GM12878 (cell line): ENCODE results near the gene AKAP12. TPM values are rescaled to one million over a fixed set of nuclear protein-coding genes. Genes with fewer than 3 reads are reported as not detected.

ENCODE experiments used
- ATAC-seq: fragments of 200-7000 bp; cut with Tn5 transposase; 3 replicates; pipeline ENCODE4 v1.9.1; 2020; ENCODE audit warnings: mild to moderate bottlenecking, moderate library complexity
- BruUV-seq: library from RNA; stranded (reverse); fragments of 400-500 nt; replicated peaks from 2 replicates; lab custom pipeline; 2021; lab: Mats Ljungman, UMichigan
- CTCF ChIA-PET: fragments of 300-600 bp; sonication (Branson Sonifier 250); formaldehyde crosslinking; extraction: SDS; loops from one replicate; lab custom pipeline; 2021; ENCODE audit warnings: inconsistent platforms; lab: Yijun Ruan, JAX
- POLR2A ChIA-PET: fragments of 350-600 bp; formaldehyde crosslinking; extraction: SDS; loops from one replicate; lab custom pipeline; 2021; ENCODE audit warnings: inconsistent platforms; lab: Charles Lee
- RAD21 ChIA-PET: fragments of 300-600 bp; sonication (Branson Sonifier 250); formaldehyde crosslinking; loops from one replicate; lab custom pipeline; 2023; ENCODE audit warnings: antibody characterized with exemption; ENCODE audit not compliant: unreplicated experiment; lab: Charles Lee
- SMC1A ChIA-PET: fragments of 300-600 bp; sonication (Branson Sonifier 250); formaldehyde crosslinking; loops from one replicate; lab custom pipeline; 2023; ENCODE audit not compliant: unreplicated experiment, uncharacterized antibody; lab: Charles Lee
- DNase-seq: peaks from one replicate; pipeline ENCODE4 v3.0.0-alpha.2; 2011; ENCODE audit warnings: low read depth, low spot score
- FAIRE-seq: peaks from 3 replicates; lab custom pipeline; 2011; peaks lifted over from hg19 to GRCh38; lab: Jason Lieb, UNC
- H2AFZ ChIP-seq: 2 replicates; pipeline ENCODE4 v1.6.0; 2011; ENCODE audit warnings: low read depth, low read length, control low read depth; ENCODE audit not compliant: control insufficient read depth
- H3K27ac ChIP-seq: 2 replicates; pipeline ENCODE4 v1.5.1; 2011; ENCODE audit warnings: control low read depth; ENCODE audit not compliant: control insufficient read depth, insufficient read depth
- H3K27me3 ChIP-seq, 2 experiments: replicated peaks in 1 of 2; 2 replicates each; pipeline versions ENCODE4 v1.6.0 to v1.6.1; 2011; ENCODE audit warnings: low read length in 1 of 2; ENCODE audit not compliant: control insufficient read depth in 2 of 2, insufficient read depth in 2 of 2
- H3K36me3 ChIP-seq, 2 experiments: 2 replicates each; pipeline ENCODE4 v1.5.1; 2011; ENCODE audit warnings: low read length in 1 of 2; ENCODE audit not compliant: control insufficient read depth in 2 of 2, insufficient read depth in 2 of 2
- H3K4me1 ChIP-seq: 2 replicates; pipeline ENCODE4 v1.6.1; 2011; ENCODE audit warnings: mild to moderate bottlenecking, low read length, moderate library complexity, mixed read lengths; ENCODE audit not compliant: control insufficient read depth, insufficient read depth
- H3K4me2 ChIP-seq: 2 replicates; pipeline ENCODE4 v1.6.0; 2011; ENCODE audit warnings: control low read depth; ENCODE audit not compliant: control insufficient read depth, insufficient read depth
- H3K4me3 ChIP-seq: fragments of 200-600 bp; sonication (generic); 2 replicates; pipeline ENCODE4 v1.5.1; 2016
- H3K79me2 ChIP-seq: 2 replicates; pipeline ENCODE4 v1.6.0; 2011; ENCODE audit warnings: low read length; ENCODE audit not compliant: control insufficient read depth, insufficient read depth
- H3K9ac ChIP-seq: 2 replicates; pipeline ENCODE4 v1.8.0; 2011; ENCODE audit warnings: low read length, control low read depth, mixed read lengths; ENCODE audit not compliant: control insufficient read depth, insufficient read depth
- H3K9me3 ChIP-seq: replicated peaks from 3 replicates; pipeline ENCODE4 v1.5.1; 2011; ENCODE audit warnings: mild to moderate bottlenecking, low read length; ENCODE audit not compliant: control insufficient read depth, insufficient read depth
- H4K20me1 ChIP-seq: 2 replicates; pipeline ENCODE4 v1.6.0; 2011; ENCODE audit not compliant: control insufficient read depth, insufficient read depth
- ATF3 ChIP-seq: IDR thresholded peaks from 2 replicates; pipeline ENCODE4 v1.6.1; 2011; ENCODE audit warnings: low read depth, mild to moderate bottlenecking, low read length, moderate library complexity, borderline replicate concordance; ENCODE audit errors: extremely low read depth
- BMI1 ChIP-seq: fragments of 450-650 bp; IDR thresholded peaks from 2 replicates; pipeline ENCODE4 v1.6.1; 2016; ENCODE audit warnings: mild to moderate bottlenecking, moderate library complexity, borderline replicate concordance
- BRCA1 ChIP-seq: IDR thresholded peaks from 2 replicates; pipeline ENCODE4 v1.6.1; 2011; ENCODE audit warnings: low read depth, low read length, improper control_type of control experiment
- CHD4 ChIP-seq: fragments of 200-600 bp; sonication (generic); IDR thresholded peaks from 2 replicates; pipeline ENCODE4 v1.6.1; 2016; ENCODE audit warnings: mild to moderate bottlenecking
- CREM ChIP-seq: IDR thresholded peaks from 2 replicates; pipeline ENCODE4 v1.6.1; 2014; ENCODE audit warnings: antibody characterized with exemption, low read depth
- E2F4 ChIP-seq: IDR thresholded peaks from 2 replicates; pipeline ENCODE4 v1.6.1; 2012; ENCODE audit warnings: low read depth, low read length, improper control_type of control experiment
- EED ChIP-seq: sonication (generic); IDR thresholded peaks from 2 replicates; pipeline ENCODE4 v1.6.1; 2016; ENCODE audit warnings: antibody characterized with exemption, low read depth
- GABPA ChIP-seq: IDR thresholded peaks from 2 replicates; pipeline ENCODE4 v1.6.1; 2014; ENCODE audit warnings: antibody characterized with exemption, low read depth, mild to moderate bottlenecking, inconsistent platforms
- HDAC6 ChIP-seq: fragments of 200-600 bp; sonication (generic); IDR thresholded peaks from one replicate; pipeline ENCODE4 v1.8.0; 2017; ENCODE audit warnings: antibody characterized with exemption; ENCODE audit not compliant: unreplicated experiment
- MYB ChIP-seq: fragments of 150-350 bp; IDR thresholded peaks from 2 replicates; pipeline ENCODE4 v1.6.1; 2014; ENCODE audit warnings: mild to moderate bottlenecking, low read depth, low read length, borderline replicate concordance
- NRF1 ChIP-seq: conservative IDR thresholded peaks from 2 replicates; pipeline ENCODE4 v1.6.1; 2011; ENCODE audit warnings: mild to moderate bottlenecking, low read depth, low read length, improper control_type of control experiment
- SIX5 ChIP-seq: IDR thresholded peaks from 2 replicates; pipeline ENCODE4 v1.6.1; 2011; ENCODE audit warnings: mild to moderate bottlenecking, low read depth, low read length, moderate library complexity; ENCODE audit not compliant: severe bottlenecking
- SUZ12 ChIP-seq: fragments of 200-600 bp; sonication (generic); IDR thresholded peaks from one replicate; pipeline ENCODE4 v1.6.1; 2018; ENCODE audit warnings: antibody characterized with exemption, mild to moderate bottlenecking; ENCODE audit not compliant: unreplicated experiment
- YBX1 ChIP-seq: fragments of 450-650 bp; IDR thresholded peaks from 2 replicates; pipeline ENCODE4 v1.6.1; 2016; ENCODE audit warnings: antibody characterized with exemption
- YY1 ChIP-seq: IDR thresholded peaks from 2 replicates; pipeline ENCODE4 v1.6.1; 2011; ENCODE audit warnings: low read depth, mild to moderate bottlenecking, low read length
- WGBS: methylation state at CpG from one replicate; pipeline ENCODE4 v1.1.6; 2016; ENCODE audit warnings: low lambda C conversion rate; ENCODE audit not compliant: insufficient replicate concordance, insufficient coverage; ENCODE audit errors: missing lambda C conversion rate; 5-methylcytosine and 5-hydroxymethylcytosine counted together
- in situ Hi-C: fragments of 300-500 bp; cut with MboI; formaldehyde crosslinking; loops from 9 replicates; pipeline ENCODE4 v1.14.3; 2018; ENCODE audit warnings: mixed read lengths
- intact Hi-C: fragments of 100-400 bp; cut with micrococcal nuclease; formaldehyde crosslinking; loops from one replicate; pipeline ENCODE4 v1.14.2; 2022; ENCODE audit not compliant: unreplicated experiment
- polyA plus RNA-seq, 11 experiments: library from polyadenylated mRNA; depleted of rRNA in 4 of 11; unstranded in 6 of 11; stranded (reverse) in 5 of 11; fragments of >200 nt; fragmentation: Nextera tagmentation in 4 of 11; fragmentation: Illumina TruSeq in 1 of 11; extraction: Ambion mirVana in 4 of 11; extraction: Trizol in 1 of 11; gene quantifications; 1 replicate in 1 of 11; 2 replicates in 10 of 11; pipeline versions ENCODE4 v1.2.1 to v1.2.3, GENCODE V29; 2011 to 2016; ENCODE audit warnings: inconsistent platforms in 2 of 11, missing spikeins in 2 of 11, low read depth in 1 of 11
- total RNA-seq, 4 experiments: library from RNA; depleted of rRNA in 3 of 4; stranded (reverse); fragments of >200 nt in 3 of 4; fragmentation: Illumina TruSeq in 1 of 4; extraction: Trizol in 1 of 4; gene quantifications; 2 replicates each; pipeline versions ENCODE4 v1.2.1 to v1.2.3, GENCODE V29; 2013 to 2021

The AKAP12 gene
- total and polyA plus RNA-seq, 10 of the 15 experiments (the other 5 are each of a cell fraction or from before 2014, with no cell fraction given), result under 0.01 to 0.72 (median 0.06) TPM; not detected in 4

GRCh38 chr6:151301547-151301946, 61.8 kb downstream of the AKAP12 start:
- Histone ChIP-seq H4K20me1 (no peaks in the 10 kb centered on the region), H2AFZ (no peak overlapping the region), H3K9ac (no peak overlapping the region), H3K4me2 (no peak overlapping the region), H3K27ac (no peak overlapping the region), H3K79me2 (no peaks in the 10 kb centered on the region), H3K36me3 (no peaks in the 10 kb centered on the region), H3K27me3 (0 out of 4 replicates have a peak, but pooled peaks cover 0 to 2% of the 10 kb centered on the region in 2 experiments), H3K4me1 (no peaks in the 10 kb centered on the region), H3K9me3 (no peaks in the 10 kb centered on the region), H3K4me3 (no peak overlapping the region)
- intact Hi-C loops (no loop called here), in situ Hi-C loops (no loop called here)
- no peak for DNase-seq
- ChIA-PET SMC1A (no interaction called here), CTCF (interaction anchor here (1.0 kb wide), 1 partner anchor 22 kb away, joined by 4 read pairs; no protein-coding TSS in a partner anchor), RAD21 (no interaction called here), POLR2A (no interaction called here)
- no TSS peak for BruUV-seq
- WGBS, result 45% methylated on average over 8 of the region's 8 CpGs
- ATAC-seq, result no peak
- FAIRE-seq, result no peak
- TF ChIP-seq CREM, result no peak
- TF ChIP-seq ATF3, result no peak
- TF ChIP-seq YBX1, result no peak
- TF ChIP-seq E2F4, result no peak
- no peak for TF ChIP-seq GABPA

- H3K9ac ChIP-seq, result no peak overlapping the region
- FAIRE-seq (no peak), ATAC-seq (no peak), DNase-seq (no peak)
- CTCF ChIA-PET, result no interaction called here
- H3K4me2 ChIP-seq, result no peak overlapping the region
- no peaks in the 10 kb centered on the region for H3K79me2 ChIP-seq
- no peak overlapping the region for H3K4me3 ChIP-seq
- no peaks in the 10 kb centered on the region for H3K4me1 ChIP-seq
- H2AFZ ChIP-seq, result no peak overlapping the region
- WGBS, result 4% methylated on average over 3 of the region's 3 CpGs
- intact Hi-C loops, result no loop called here
- H3K9me3 ChIP-seq, result no peaks in the 10 kb centered on the region
- H3K36me3 ChIP-seq, result no peaks in the 10 kb centered on the region
- SMC1A ChIA-PET, result no interaction called here
- no TSS peak for BruUV-seq
- in situ Hi-C loops, result no loop called here
- 0 out of 4 replicates have a peak, but pooled peaks cover 0 to 2% of the 10 kb centered on the region in 2 experiments for H3K27me3 ChIP-seq
- POLR2A ChIA-PET, result no interaction called here
- no peaks in the 10 kb centered on the region for H4K20me1 ChIP-seq
- RAD21 ChIA-PET, result no interaction called here
- no peak overlapping the region for H3K27ac ChIP-seq
- no peak for TF ChIP-seq CHD4
- no peak for TF ChIP-seq SIX5
- no peak for TF ChIP-seq SUZ12
- no peak for TF ChIP-seq HDAC6
- no peak for TF ChIP-seq MYB
- TF ChIP-seq BRCA1, result no peak
- no peak for TF ChIP-seq YY1
- no peak for TF ChIP-seq EED
- no peak for TF ChIP-seq BMI1
- no peak for TF ChIP-seq NRF1
Observed at GRCh38 chr6:151303231-151303630, 63.5 kb downstream of the AKAP12 start.
